K562 (cell line): ENCODE measurements around the gene GLYATL3. TPM values are rescaled to one million over a fixed set of nuclear protein-coding genes. Genes with fewer than 3 reads are reported as not detected.
A peak's percentile ranks its signal among the peaks of the same experiment; 100 is the strongest.
"Not testable (repeated sequence)": the region's sequence is repeated elsewhere in the genome, so short reads cannot be mapped to it uniquely, and the experiment has no call there.

Source experiments
- ATAC-seq: fragments of 200-7000 bp; cut with Tn5 transposase; 3 replicates; pipeline ENCODE4 v1.9.1; 2020; ENCODE audit warnings: moderate library complexity
- BruUV-seq: library from RNA; stranded (reverse); fragments of 400-500 nt; replicated peaks from 2 replicates; lab custom pipeline; 2021; lab: Mats Ljungman, UMichigan
- CTCF ChIA-PET: fragments of 300-600 bp; formaldehyde crosslinking; extraction: SDS; loops from one replicate; lab custom pipeline; 2021; ENCODE audit warnings: low intra/inter-chr PET ratio; lab: Yijun Ruan, JAX
- POLR2A ChIA-PET: fragments of 300-600, 350-650 bp; sonication (Branson Sonifier 250); formaldehyde crosslinking; extraction: SDS; loops from one replicate; lab custom pipeline; 2021; ENCODE audit warnings: antibody characterized with exemption, inconsistent platforms; lab: Yijun Ruan, JAX
- DNase-seq, 4 experiments: peaks; one replicate each; pipeline versions ENCODE4 v3.0.0 to v3.0.0-alpha.2; 2011 to 2018; ENCODE audit warnings: low spot score in 3 of 4, mixed read lengths in 3 of 4; ENCODE audit errors: extremely low read depth in 1 of 4
- FAIRE-seq: peaks from 2 replicates; lab custom pipeline; 2011; peaks lifted over from hg19 to GRCh38; lab: Jason Lieb, UNC
- H2AFZ ChIP-seq: 2 replicates; pipeline ENCODE4 v1.6.0; 2011; ENCODE audit warnings: low read depth, low read length, control low read depth, inconsistent platforms
- H3K27ac ChIP-seq: fragments of 200-600 bp; 3 replicates; pipeline ENCODE4 v1.8.0; 2011; ENCODE audit warnings: low read depth, mild to moderate bottlenecking, control low read depth, inconsistent platforms, low read length, moderate library complexity, mixed read lengths; ENCODE audit errors: extremely low read depth
- H3K27me3 ChIP-seq, 2 experiments: fragments of 300-600 bp in 1 of 2; 2 replicates in 1 of 2; 3 replicates in 1 of 2; pipeline versions ENCODE4 v1.6.0 to v1.8.0; 2011; ENCODE audit warnings: inconsistent platforms in 2 of 2, low read length in 2 of 2, mild to moderate bottlenecking in 1 of 2, mixed read lengths in 1 of 2, moderate library complexity in 1 of 2; ENCODE audit not compliant: control insufficient read depth in 2 of 2, insufficient read depth in 2 of 2
- H3K36me3 ChIP-seq: fragments of 300-600 bp; 3 replicates; pipeline ENCODE4 v1.8.0; 2011; ENCODE audit warnings: mild to moderate bottlenecking, low read length, inconsistent platforms; ENCODE audit not compliant: control insufficient read depth, insufficient read depth
- H3K4me1 ChIP-seq, 2 experiments: fragments of 200-600 bp in 1 of 2; replicated peaks in 1 of 2; 2 replicates in 1 of 2; 3 replicates in 1 of 2; pipeline versions ENCODE4 v1.5.1 to v1.8.0; 2011; ENCODE audit warnings: inconsistent platforms in 2 of 2, low read length in 2 of 2, mild to moderate bottlenecking in 1 of 2, mixed read lengths in 1 of 2, moderate library complexity in 1 of 2; ENCODE audit not compliant: control insufficient read depth in 2 of 2, insufficient read depth in 2 of 2
- H3K4me2 ChIP-seq: 2 replicates; pipeline ENCODE4 v1.6.1; 2011; ENCODE audit warnings: low read length, control low read depth, inconsistent platforms, mixed read lengths; ENCODE audit not compliant: insufficient read depth
- H3K4me3 ChIP-seq: fragments of 200-600 bp; sonication (generic), shearing (Covaris generic); 2 replicates; pipeline ENCODE4 v1.5.1; 2016; ENCODE audit warnings: control low read depth, inconsistent platforms
- H3K79me2 ChIP-seq: fragments of 200-600 bp; 3 replicates; pipeline ENCODE4 v1.8.0; 2011; ENCODE audit warnings: low read length, inconsistent platforms; ENCODE audit not compliant: control insufficient read depth, insufficient read depth
- H3K9ac ChIP-seq, 2 experiments: 2 replicates each; pipeline versions ENCODE4 v1.6.0 to v1.6.1; 2011; ENCODE audit warnings: low read depth in 2 of 2, low read length in 2 of 2, control low read depth in 1 of 2, inconsistent platforms in 1 of 2, mild to moderate bottlenecking in 1 of 2, mixed read lengths in 1 of 2; ENCODE audit not compliant: insufficient read depth in 1 of 2
- H3K9me1 ChIP-seq: one replicate; pipeline ENCODE4 v1.6.0; 2011; ENCODE audit warnings: inconsistent platforms, mild to moderate bottlenecking, low read length, moderate library complexity; ENCODE audit not compliant: control insufficient read depth, insufficient read depth
- H3K9me3 ChIP-seq: replicated peaks from 2 replicates; pipeline ENCODE4 v1.5.1; 2011; ENCODE audit warnings: low read depth, low read length, inconsistent platforms; ENCODE audit not compliant: control insufficient read depth, insufficient read depth
- H4K20me1 ChIP-seq: replicated peaks from 2 replicates; pipeline ENCODE4 v1.6.1; 2011; ENCODE audit warnings: low read length, inconsistent platforms, mixed read lengths; ENCODE audit not compliant: control insufficient read depth, insufficient read depth
- POLR2G ChIP-seq: fragments of 200-400 bp; formaldehyde crosslinking; IDR thresholded peaks from 2 replicates; pipeline ENCODE4 v1.6.1; 2017; ENCODE audit warnings: low read depth, mild to moderate bottlenecking, antibody characterized with exemption, low read length, moderate library complexity
- WGBS: fragments of 100-300 bp; shearing (Covaris generic); methylation state at CpG from one replicate; pipeline ENCODE4 v1.1.6; 2016; ENCODE audit warnings: low coverage, mixed read lengths; ENCODE audit not compliant: insufficient coverage; ENCODE audit errors: missing lambda C conversion rate; 5-methylcytosine and 5-hydroxymethylcytosine counted together
- in situ Hi-C: fragments of 300-500 bp; cut with MboI; formaldehyde crosslinking; loops from 4 replicates; pipeline ENCODE4 v1.15.0; 2018; ENCODE audit warnings: inconsistent platforms, mixed read lengths
- intact Hi-C: fragments of 100-400 bp; cut with micrococcal nuclease; formaldehyde crosslinking; loops from 2 replicates; pipeline ENCODE4 v1.14.2; 2022
- polyA plus RNA-seq, 8 experiments: library from polyadenylated mRNA; depleted of rRNA in 4 of 8; stranded (reverse) in 5 of 8; unstranded in 3 of 8; fragments of >200 nt; fragmentation: Nextera tagmentation in 2 of 8; fragmentation: Illumina TruSeq in 1 of 8; extraction: Ambion mirVana in 2 of 8; extraction: Trizol in 1 of 8; gene quantifications; 2 replicates each; pipeline versions ENCODE4 v1.2.1 to v1.2.3, GENCODE V29; 2011 to 2014; ENCODE audit warnings: inconsistent platforms in 1 of 8, missing spikeins in 1 of 8
- total RNA-seq, 7 experiments: library from RNA; depleted of rRNA in 6 of 7; stranded (reverse); fragments of >200 nt in 6 of 7; fragmentation: Illumina TruSeq in 2 of 7; extraction: Trizol in 2 of 7; gene quantifications; 2 replicates each; pipeline versions ENCODE4 v1.2.1 to v1.2.3, GENCODE V29; 2011 to 2021; ENCODE audit warnings: low replicate concordance in 1 of 7

The GLYATL3 gene
- total and polyA plus RNA-seq, 9 of the 15 experiments (the other 6 are each of a cell fraction or from before 2014, with no cell fraction given): not detected

- H4K20me1 ChIP-seq, H2AFZ ChIP-seq, H3K27ac ChIP-seq, H3K9me1 ChIP-seq, BruUV-seq, H3K4me2 ChIP-seq, in situ Hi-C loops, intact Hi-C loops, H3K4me3 ChIP-seq, H3K9me3 ChIP-seq, H3K79me2 ChIP-seq, H3K4me1 ChIP-seq, CTCF ChIA-PET, DNase-seq, H3K27me3 ChIP-seq, ATAC-seq, H3K9ac ChIP-seq, FAIRE-seq: not testable (repeated sequence)
- WGBS: 97% methylated on average over 8 of the region's 22 CpGs
- H3K36me3 ChIP-seq: peaks cover 13% of the 10 kb centered on the region
- POLR2A ChIA-PET: interaction anchor here (0.6 to 0.7 kb wide), 3 partner anchors 16 to 138 kb away, joined by 3 read pairs; no protein-coding TSS in a partner anchor
Measured at GRCh38 chr6:49481846-49482245, 17.9 kb upstream of the GLYATL3 start.

GRCh38 chr6:49483380-49483779 is 16.3 kb upstream of the GLYATL3 start:
- H3K27me3 ChIP-seq, H3K79me2 ChIP-seq, ATAC-seq, H3K4me1 ChIP-seq, H3K9me3 ChIP-seq, intact Hi-C loops, BruUV-seq, H3K4me2 ChIP-seq, H3K9me1 ChIP-seq, H3K27ac ChIP-seq, H4K20me1 ChIP-seq, POLR2A ChIA-PET, in situ Hi-C loops, H3K9ac ChIP-seq, H3K4me3 ChIP-seq, FAIRE-seq, CTCF ChIA-PET, DNase-seq, H2AFZ ChIP-seq: not testable (repeated sequence)
- TF ChIP-seq POLR2G: peak; percentile 18; the same call in 1 of the 2 replicates
- WGBS: 87% methylated on average over 10 of the region's 14 CpGs
- H3K36me3 ChIP-seq: peaks cover 16% of the 10 kb centered on the region
